ENCODE results near the gene PCDHB5.
"Not testable (repeated sequence)": the region's sequence is repeated elsewhere in the genome, so short reads cannot be mapped to it uniquely, and the experiment has no call there.

DNA sequence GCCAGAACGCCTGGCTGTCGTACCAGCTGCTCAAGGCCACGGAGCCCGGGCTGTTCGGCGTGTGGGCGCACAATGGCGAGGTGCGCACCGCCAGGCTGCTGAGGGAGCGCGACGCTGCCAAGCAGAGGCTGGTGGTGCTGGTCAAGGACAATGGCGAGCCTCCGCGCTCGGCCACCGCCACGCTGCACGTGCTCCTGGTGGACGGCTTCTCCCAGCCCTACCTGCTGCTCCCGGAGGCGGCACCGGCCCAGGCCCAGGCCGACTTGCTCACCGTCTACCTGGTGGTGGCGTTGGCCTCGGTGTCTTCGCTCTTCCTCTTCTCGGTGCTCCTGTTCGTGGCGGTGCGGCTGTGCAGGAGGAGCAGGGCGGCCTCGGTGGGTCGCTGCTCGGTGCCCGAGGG, 38.4 kb upstream of the PCDHB5 start:
- not testable (repeated sequence) for TF ChIP-seq POLR2A (conservative IDR thresholded peaks at IDR 0.05); TEAD4 (IDR thresholded peaks at IDR 0.05; ENCODE audit: low read length); TEAD4 (CRISPR knock-in tag; IDR thresholded peaks at IDR 0.05; ENCODE audit: borderline replicate concordance); ZNF561 (CRISPR knock-in tag; conservative IDR thresholded peaks at IDR 0.05); EZH2 (IDR thresholded peaks at IDR 0.05; ENCODE audit: borderline replicate concordance, low read depth, low read length); ZNF408 (CRISPR knock-in tag; IDR thresholded peaks at IDR 0.05; ENCODE audit: low read depth); PTTG1 (tag; IDR thresholded peaks at IDR 0.05; ENCODE audit: low read depth); MAFK (IDR thresholded peaks at IDR 0.05; ENCODE audit: low read length); ZBED1 (IDR thresholded peaks at IDR 0.05); CEBPG (CRISPR knock-in tag; IDR thresholded peaks at IDR 0.05); CEBPG (tag; conservative IDR thresholded peaks at IDR 0.05 in 1 of 2, IDR thresholded peaks at IDR 0.05 in 1 of 2); CXXC5 (CRISPR knock-in tag; IDR thresholded peaks at IDR 0.05); CHD2 (IDR thresholded peaks at IDR 0.05; ENCODE audit: low read depth, low read length)
